Chondrocyte (in vitro differentiated cells): Measurements from ENCODE around the gene CPA1. TPM values are rescaled to one million over a fixed set of nuclear protein-coding genes. Genes with fewer than 3 reads are reported as not detected.
A peak's percentile ranks its signal among the peaks of the same experiment; 100 is the strongest.

Experiments used
- DNase-seq: peaks from one replicate; pipeline ENCODE4 v3.0.0; 2021; ENCODE audit warnings: mixed read lengths, low spot score
- H3K27ac Mint-ChIP-seq: one replicate; pipeline ENCODE4 v1.8.0; 2021; ENCODE audit warnings: mild to moderate bottlenecking, moderate library complexity, mixed read lengths; ENCODE audit not compliant: unreplicated experiment
- H3K27me3 Mint-ChIP-seq: 2 replicates; pipeline ENCODE4 v1.8.0; 2021; ENCODE audit warnings: low read depth, mixed read lengths
- H3K36me3 Mint-ChIP-seq: 2 replicates; pipeline ENCODE4 v1.8.0; 2021; ENCODE audit warnings: low read depth, mixed read lengths
- H3K4me1 Mint-ChIP-seq: 2 replicates; pipeline ENCODE4 v1.8.0; 2021; ENCODE audit warnings: low read depth, mild to moderate bottlenecking, mixed read lengths
- H3K4me3 Mint-ChIP-seq: one replicate; pipeline ENCODE4 v1.8.0; 2021; ENCODE audit warnings: mild to moderate bottlenecking, moderate library complexity, mixed read lengths; ENCODE audit not compliant: unreplicated experiment
- H3K9me3 Mint-ChIP-seq: 2 replicates; pipeline ENCODE4 v1.8.0; 2021; ENCODE audit warnings: low read depth, mixed read lengths
- total RNA-seq: library from RNA; stranded (reverse); gene quantifications from 3 replicates; pipeline ENCODE4 v1.2.1, GENCODE V29; 2021
- TF ChIP-seq, protein P1 (sequence below): fragments of 200-600 bp; sonication (generic); IDR thresholded peaks from 2 replicates; pipeline ENCODE4 v1.5.0; 2021; ENCODE audit warnings: antibody characterized with exemption, mild to moderate bottlenecking, moderate library complexity

Gene CPA1
- total RNA-seq, 1 donor from 2014 or later: 0.20 TPM

DNA sequence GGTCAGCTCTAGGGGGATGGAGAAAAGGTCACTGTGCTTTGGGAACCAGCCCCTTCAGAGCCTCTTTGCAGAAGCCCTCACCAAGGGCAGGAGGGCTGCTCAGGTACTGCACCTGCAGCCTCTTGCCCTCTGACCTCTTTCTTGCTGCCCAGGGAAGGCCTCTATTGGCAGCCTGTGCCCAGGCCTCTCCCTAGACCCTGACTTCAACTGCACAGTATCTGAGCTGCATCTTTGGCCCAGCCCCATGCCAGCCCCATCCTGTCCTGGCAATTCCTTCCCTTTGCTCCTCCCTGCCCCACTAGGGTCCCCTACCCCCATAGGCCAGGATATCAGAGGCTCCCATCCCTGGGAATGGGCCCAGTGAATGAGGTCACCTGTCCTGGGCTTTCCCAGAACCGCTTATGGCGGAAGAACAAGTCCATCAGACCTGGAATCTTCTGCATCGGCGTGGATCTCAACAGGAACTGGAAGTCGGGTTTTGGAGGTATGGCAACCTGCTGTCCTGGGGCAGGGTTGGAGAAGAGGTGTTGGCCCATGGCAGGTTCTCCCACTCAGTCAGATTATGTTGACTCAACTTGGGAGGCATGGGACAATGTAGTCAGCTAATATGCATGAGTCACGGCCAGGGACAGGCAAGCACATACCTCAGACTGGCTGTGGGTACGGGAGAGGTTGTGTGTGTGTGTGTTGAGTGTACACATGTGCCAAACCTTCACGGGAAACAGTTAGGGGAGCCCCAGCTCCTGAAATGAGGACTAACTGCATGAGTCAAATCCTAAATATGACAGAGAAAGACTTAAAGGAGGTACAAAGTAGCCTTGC is 17.1 kb upstream of the CPA1 start:
- Mint-ChIP-seq H3K27me3 (no peaks in the 10 kb centered on the region), H3K27ac (peak overlapping the region; percentile 94), H3K9me3 (peaks cover 19% of the 10 kb centered on the region), H3K4me3 (no peak overlapping the region), H3K36me3 (peaks cover 9% of the 10 kb centered on the region), H3K4me1 (peaks cover 31% of the 10 kb centered on the region)
- TF ChIP-seq, protein P1, sequence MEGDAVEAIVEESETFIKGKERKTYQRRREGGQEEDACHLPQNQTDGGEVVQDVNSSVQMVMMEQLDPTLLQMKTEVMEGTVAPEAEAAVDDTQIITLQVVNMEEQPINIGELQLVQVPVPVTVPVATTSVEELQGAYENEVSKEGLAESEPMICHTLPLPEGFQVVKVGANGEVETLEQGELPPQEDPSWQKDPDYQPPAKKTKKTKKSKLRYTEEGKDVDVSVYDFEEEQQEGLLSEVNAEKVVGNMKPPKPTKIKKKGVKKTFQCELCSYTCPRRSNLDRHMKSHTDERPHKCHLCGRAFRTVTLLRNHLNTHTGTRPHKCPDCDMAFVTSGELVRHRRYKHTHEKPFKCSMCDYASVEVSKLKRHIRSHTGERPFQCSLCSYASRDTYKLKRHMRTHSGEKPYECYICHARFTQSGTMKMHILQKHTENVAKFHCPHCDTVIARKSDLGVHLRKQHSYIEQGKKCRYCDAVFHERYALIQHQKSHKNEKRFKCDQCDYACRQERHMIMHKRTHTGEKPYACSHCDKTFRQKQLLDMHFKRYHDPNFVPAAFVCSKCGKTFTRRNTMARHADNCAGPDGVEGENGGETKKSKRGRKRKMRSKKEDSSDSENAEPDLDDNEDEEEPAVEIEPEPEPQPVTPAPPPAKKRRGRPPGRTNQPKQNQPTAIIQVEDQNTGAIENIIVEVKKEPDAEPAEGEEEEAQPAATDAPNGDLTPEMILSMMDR: peak; percentile 14
- DNase-seq: peak; percentile 64

DNA sequence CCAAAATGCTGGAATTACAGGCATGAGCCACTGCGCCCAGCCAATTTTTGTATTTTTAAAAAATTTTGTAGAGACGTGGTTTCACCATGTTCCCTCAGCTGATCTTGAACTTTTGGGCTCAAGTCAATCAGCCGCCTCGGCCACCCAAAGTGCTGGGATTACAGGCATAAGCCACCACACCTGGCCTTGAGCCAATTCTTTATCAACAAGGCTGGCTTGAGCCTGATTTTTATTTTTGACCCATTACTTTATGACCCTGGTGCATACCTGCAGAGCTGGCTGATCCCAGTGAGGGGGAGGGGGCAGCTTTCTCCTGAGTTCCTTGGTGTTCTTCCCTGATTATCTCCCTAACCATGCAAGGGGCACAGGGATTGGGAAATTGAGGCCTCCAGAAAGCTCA is 15.8 kb upstream of the CPA1 start:
- H3K27ac Mint-ChIP-seq: no peak overlapping the region
- DNase-seq: peak; percentile 22
- TF ChIP-seq, protein P1: no peak
- H3K4me3 Mint-ChIP-seq: no peak overlapping the region
- peaks cover 16% of the 10 kb centered on the region for H3K9me3 Mint-ChIP-seq
- H3K36me3 Mint-ChIP-seq: peaks cover 9% of the 10 kb centered on the region
- peaks cover 41% of the 10 kb centered on the region for H3K4me1 Mint-ChIP-seq
- H3K27me3 Mint-ChIP-seq: no peaks in the 10 kb centered on the region

DNA sequence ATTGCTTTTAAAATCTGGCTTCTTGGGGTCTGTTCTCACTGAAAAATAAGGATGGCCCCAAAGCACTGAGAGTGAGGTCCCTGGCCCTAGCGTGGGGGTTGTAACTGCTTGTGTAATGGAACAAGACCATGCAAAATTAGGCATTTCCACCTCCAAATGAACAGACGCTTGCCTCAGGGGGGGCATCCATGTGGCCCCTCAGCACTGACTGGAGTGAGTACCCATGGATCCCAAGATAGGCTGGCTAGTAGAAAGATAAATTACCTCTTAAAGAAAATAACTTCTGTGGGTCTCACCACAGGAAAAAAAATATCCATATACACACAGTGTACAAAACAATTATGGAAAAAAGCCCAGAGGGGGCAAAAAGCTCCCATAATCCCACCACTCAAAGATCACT is 15.2 kb upstream of the CPA1 start:
- H3K9me3 Mint-ChIP-seq: peaks cover 11% of the 10 kb centered on the region
- peak; percentile 14 for DNase-seq
- H3K4me1 Mint-ChIP-seq: peaks cover 47% of the 10 kb centered on the region
- no peaks in the 10 kb centered on the region for H3K27me3 Mint-ChIP-seq
- TF ChIP-seq, protein P1: no peak
- peak overlapping the region; percentile 20 for H3K27ac Mint-ChIP-seq
- peaks cover 6% of the 10 kb centered on the region for H3K36me3 Mint-ChIP-seq
- no peak overlapping the region for H3K4me3 Mint-ChIP-seq

DNA sequence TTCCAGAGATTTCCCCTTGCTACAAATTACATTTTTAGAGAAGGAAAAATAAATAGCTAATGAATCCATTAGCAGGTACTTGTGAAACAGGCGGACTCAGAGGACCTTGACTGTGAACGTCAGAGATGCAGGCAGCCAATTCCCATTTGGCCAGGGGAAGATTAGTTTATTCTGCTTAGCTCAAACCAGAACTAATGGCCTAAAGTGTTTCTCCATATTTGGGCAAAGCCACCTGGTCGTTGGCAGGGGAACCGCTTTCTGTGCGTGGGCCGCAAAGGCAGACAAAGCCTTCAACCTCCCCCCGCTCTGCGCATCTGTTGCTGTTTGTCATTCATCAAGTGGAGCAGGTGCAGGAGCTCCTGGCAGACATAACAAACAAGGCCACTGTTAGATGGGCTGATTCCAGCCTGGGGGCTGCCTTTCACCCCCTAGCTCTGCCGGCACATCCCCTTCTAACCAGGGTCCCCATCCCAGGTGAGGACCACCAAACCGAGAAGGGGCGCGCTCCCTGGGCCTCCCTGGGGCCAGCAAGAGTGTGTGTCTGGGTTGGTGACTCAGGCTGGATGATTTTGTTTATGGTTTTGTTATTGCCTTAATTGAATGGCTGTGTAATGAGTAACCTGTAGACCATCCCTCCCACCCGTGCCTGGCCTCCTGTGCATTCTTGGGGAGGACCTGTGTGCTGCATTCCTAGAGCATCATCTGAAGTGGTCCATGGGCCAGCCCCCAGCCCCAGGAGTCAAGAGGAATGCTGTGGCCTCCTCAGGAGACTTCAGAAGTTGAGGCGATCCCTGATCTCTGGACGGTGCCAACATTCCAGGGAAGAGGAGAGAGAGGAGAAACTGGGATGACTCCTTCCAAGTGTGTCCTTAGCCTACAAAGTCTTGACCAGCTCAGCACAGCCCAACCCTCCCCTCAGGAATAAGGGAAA is 14.5 kb upstream of the CPA1 start:
- no peaks in the 10 kb centered on the region for H3K36me3 Mint-ChIP-seq
- H3K4me1 Mint-ChIP-seq: peaks cover 52% of the 10 kb centered on the region
- DNase-seq: peak; percentile 57
- H3K27ac Mint-ChIP-seq: no peak overlapping the region
- TF ChIP-seq, protein P1: no peak
- H3K27me3 Mint-ChIP-seq: no peaks in the 10 kb centered on the region
- H3K4me3 Mint-ChIP-seq: no peak overlapping the region
- peaks cover 4% of the 10 kb centered on the region for H3K9me3 Mint-ChIP-seq

DNA sequence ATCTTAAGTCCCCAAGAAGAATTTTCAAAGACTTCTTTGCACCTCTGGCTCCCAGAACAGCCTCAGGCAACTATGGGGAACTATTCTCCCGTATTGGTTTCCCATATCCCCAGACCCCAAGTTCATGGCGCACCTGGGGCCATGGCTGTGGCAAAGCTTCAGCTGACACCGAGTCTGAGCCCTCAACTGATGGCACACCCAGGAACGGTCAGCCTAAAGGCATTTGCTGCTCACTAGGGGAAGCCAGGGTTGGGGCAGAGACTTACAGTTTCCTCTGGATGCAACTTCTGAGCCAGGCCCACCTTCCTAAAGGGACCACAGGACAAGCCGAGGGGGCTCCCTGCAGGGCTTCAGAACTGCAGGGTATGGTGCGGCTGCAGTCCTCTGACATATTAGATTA is 13.7 kb upstream of the CPA1 start:
- Mint-ChIP-seq H3K4me1 (peaks cover 58% of the 10 kb centered on the region), H3K27ac (no peak overlapping the region), H3K36me3 (no peaks in the 10 kb centered on the region), H3K27me3 (no peaks in the 10 kb centered on the region), H3K4me3 (no peak overlapping the region), H3K9me3 (no peaks in the 10 kb centered on the region)
- TF ChIP-seq, protein P1: no peak
- DNase-seq: peak; percentile 13
